B cell (primary cell): Measurements from ENCODE around the gene AOPEP.

Source experiments
- EZH2 ChIP-seq: IDR thresholded peaks from 2 replicates; pipeline ENCODE4 v1.6.1; 2012; ENCODE audit warnings: borderline replicate concordance, low read depth, mild to moderate bottlenecking, moderate library complexity, low read length; ENCODE audit not compliant: insufficient read depth, poor library complexity, severe bottlenecking
- TF ChIP-seq, protein P1 (sequence below): fragments of 200-600 bp; IDR thresholded peaks from one replicate; pipeline ENCODE4 v1.8.0; 2022; ENCODE audit warnings: antibody characterized with exemption, mild to moderate bottlenecking

DNA sequence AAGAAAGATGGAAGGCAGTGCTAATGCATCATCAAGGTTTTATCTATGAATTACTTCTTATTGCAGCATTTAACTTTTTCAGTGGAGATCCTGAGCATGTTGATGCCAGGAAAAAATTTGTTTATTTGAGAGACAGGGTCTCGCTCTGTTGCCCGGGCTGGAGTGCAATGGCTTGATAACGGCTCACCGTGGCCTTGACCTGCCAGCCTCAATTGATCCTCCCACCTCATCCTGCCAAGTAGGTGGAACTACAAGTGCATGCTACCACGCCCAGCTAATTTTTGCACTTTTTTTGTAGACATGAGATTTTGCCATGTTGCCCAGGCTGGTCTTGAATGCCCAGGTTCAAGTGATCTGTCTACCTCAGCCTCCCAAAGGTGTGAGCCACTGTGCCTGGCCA is 47.2 kb downstream of the AOPEP start:
- TF ChIP-seq, protein P1, sequence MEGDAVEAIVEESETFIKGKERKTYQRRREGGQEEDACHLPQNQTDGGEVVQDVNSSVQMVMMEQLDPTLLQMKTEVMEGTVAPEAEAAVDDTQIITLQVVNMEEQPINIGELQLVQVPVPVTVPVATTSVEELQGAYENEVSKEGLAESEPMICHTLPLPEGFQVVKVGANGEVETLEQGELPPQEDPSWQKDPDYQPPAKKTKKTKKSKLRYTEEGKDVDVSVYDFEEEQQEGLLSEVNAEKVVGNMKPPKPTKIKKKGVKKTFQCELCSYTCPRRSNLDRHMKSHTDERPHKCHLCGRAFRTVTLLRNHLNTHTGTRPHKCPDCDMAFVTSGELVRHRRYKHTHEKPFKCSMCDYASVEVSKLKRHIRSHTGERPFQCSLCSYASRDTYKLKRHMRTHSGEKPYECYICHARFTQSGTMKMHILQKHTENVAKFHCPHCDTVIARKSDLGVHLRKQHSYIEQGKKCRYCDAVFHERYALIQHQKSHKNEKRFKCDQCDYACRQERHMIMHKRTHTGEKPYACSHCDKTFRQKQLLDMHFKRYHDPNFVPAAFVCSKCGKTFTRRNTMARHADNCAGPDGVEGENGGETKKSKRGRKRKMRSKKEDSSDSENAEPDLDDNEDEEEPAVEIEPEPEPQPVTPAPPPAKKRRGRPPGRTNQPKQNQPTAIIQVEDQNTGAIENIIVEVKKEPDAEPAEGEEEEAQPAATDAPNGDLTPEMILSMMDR: no peak
- no peak for TF ChIP-seq EZH2
